IPS-NIHi7 (cell line): Measurements from ENCODE around the gene POLR2J3.
"Not testable (repeated sequence)": the region's sequence is repeated elsewhere in the genome, so short reads cannot be mapped to it uniquely, and the experiment has no call there.

Experiments
- DNase-seq: peaks from one replicate; pipeline ENCODE4 v3.0.0; 2012; ENCODE audit warnings: mixed read lengths; ENCODE audit errors: extremely low spot score

Gene POLR2J3

DNA sequence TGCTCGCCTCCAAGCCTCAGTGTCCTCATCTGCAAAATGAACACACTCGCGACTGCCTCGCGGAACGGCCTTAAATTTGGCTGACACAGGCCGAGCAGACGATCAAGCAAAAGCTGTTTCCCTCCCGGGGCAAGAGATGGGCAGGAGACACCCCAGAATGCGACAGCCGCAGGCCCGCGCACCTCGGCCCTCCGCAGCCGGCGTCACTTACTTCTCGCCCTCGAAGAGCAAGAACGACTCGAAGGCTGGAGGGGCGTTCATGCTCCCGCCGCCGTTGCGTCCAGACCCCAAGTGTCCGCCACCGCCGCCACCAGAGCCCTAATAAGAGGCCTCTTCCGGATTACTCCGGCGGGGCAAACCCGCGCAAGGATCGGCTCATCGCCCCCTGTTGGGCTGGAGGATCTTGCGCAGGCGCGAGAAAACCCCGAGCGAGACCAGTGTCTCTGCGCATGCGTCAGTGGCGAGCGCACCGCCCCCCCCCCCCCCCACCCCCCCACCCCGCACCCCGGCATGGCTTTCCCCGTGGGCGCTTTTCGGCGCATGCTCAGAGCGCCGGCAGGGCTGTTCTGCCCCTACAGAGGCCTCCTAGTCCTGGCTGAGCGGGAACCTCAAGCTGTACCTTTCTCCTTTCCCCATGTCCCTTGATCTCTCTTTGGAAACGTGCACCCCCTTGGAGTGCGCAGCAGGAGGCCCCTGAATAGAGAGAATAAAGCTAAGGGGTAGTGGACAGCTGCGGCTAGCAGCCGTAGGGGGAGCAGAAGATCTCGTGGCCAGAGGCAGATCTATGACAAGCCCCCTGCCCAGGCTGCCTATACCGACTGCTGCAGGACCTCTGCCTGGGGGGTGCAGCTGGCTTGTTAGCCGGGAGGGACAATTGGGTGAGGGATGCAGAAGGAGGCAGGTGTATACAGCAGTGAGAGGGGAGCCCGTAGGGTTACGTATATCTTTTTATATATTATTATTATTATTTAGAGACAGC lies at the start of gene POLR2J3:
TSS of gene POLR2J3 (minus strand) at position 323 of the 979 bp plus-strand sequence. CDS start at position 261, 62 bp downstream.
- not testable (repeated sequence) for DNase-seq

DNA sequence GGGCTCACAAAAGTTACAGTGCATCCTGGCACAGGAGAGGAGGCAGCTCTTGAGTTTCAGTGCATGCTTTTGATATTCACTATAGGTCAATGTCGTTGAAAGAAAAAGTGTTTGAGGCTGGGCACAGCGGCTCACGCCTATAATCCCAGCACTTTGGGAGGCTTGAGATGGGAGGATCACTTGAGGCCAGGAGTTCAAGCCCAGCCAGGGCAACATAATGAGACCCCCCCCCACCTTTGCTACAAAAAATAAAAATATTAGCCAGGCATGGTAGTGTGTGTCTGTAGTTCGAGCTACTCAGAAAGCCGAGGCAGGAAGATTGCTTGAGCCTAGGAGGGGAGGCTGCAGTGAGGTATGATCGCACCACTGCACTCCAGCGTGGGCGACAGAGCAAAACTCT lies 45.7 kb upstream of the POLR2J3 start:
- not testable (repeated sequence) for DNase-seq

- DNase-seq = not testable (repeated sequence)
Measured at GRCh38 chr7:102616507-102617125, 44.2 kb upstream of the POLR2J3 start, which contains the start of gene RASA4. TSS of gene RASA4 (minus strand) at chr7:102616756. CDS start at chr7:102616689, 67 bp downstream.

GRCh38 chr7:102615930-102616329 lies 43.5 kb upstream of the POLR2J3 start:
- not testable (repeated sequence) for DNase-seq

- not testable (repeated sequence) for DNase-seq
Measured at GRCh38 chr7:102614873-102615272, 42.5 kb upstream of the POLR2J3 start.

DNA sequence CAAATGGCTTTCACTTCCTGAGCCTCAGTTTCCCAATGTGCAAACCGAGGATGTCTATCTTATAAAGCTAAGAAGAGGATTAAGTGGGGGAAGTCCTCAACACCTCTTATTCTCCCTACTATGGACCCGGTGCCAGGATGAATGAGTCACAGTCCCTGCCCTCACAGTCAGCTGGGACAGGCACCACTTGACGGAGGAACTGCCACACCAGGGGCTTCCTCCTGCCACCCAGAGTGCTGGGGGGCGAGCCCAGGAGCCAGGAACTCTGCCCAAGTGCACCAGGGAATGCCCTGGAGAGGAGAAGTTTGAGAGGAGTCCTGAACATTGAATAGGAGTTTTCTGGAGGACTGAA lies 41.9 kb upstream of the POLR2J3 start:
- DNase-seq = not testable (repeated sequence)

- DNase-seq = not testable (repeated sequence)
Measured at GRCh38 chr7:102613575-102614345, 41.4 kb upstream of the POLR2J3 start.

GRCh38 chr7:102611675-102612325 lies 39.4 kb upstream of the POLR2J3 start:
- DNase-seq = not testable (repeated sequence)

DNA sequence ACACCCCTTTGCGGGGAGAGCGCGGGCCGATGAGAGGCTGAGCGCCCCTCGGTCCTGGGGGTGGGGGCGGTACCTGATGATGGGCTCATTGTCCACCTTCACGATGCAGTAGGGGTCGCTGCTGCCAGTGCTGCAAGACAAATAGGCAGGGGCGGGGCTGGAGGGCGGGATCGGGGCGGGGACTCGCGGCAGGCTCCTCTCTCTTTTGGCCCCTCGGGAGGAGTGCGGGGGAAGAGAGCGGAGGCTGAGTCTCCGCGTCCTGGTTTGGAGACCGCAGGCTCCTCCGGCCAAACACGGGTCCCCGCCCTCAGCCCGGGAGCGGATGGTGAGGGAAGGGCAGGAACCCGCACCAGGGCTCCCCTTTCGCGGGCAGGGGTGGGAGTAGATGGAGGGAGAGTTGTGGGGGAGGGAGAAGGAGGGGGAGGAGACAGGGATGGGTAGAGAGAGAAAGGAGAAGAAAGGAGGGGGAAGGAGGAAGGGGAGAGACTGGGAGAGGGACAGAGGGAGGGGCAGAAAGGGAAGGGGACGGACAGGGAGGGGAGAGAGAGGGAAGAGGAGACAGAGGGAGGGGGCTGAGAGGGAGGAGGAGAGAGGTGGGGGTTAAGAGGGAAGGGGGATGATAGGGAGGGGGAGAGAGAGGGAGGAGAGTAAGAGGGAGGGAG lies 38.8 kb upstream of the POLR2J3 start:
- DNase-seq = not testable (repeated sequence)

DNA sequence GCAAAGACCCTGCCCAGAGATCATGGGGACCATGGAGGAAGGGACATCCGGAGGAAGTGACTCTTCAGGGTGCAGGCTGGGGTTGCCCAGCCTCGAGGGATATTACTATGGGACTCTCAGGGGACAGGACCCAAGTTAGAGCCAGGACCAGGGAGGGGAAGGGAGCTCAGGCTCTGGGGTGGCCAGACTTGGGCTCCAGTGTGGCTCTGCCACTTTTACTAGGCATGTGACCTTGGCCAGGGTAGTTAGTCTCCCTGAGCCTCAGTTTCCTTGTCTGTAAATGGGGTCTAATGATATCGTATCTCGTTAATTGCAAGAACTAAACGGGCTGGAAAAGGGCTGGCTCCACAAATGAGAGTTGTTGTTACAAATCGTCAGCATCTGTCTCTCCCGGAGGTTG lies 38.1 kb upstream of the POLR2J3 start:
- DNase-seq = not testable (repeated sequence)

GRCh38 chr7:102609734-102610133 lies 37.4 kb upstream of the POLR2J3 start:
- not testable (repeated sequence) for DNase-seq

DNA sequence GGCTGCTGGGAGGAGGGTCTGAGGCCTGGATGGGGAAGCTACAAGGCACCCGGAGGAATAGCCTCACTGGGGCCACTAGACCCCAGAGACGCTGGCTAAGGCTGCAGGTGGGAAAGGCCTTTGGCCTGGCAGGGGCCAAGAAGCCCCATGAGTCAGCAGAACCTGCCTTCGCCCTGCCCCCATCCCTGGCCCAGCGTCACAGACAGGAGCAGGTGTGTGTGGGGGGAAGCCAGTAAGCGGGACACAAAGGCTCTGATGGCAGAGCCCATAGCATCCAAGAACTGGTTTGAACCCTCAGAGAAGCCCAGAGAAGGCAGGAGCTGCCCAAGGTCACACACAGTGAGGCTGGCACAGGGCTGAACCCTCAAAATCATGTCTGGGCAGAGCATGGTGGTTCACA lies 34.5 kb upstream of the POLR2J3 start:
- DNase-seq = not testable (repeated sequence)

- DNase-seq = not testable (repeated sequence)
Measured at GRCh38 chr7:102604431-102605145, 32.2 kb upstream of the POLR2J3 start.

DNA sequence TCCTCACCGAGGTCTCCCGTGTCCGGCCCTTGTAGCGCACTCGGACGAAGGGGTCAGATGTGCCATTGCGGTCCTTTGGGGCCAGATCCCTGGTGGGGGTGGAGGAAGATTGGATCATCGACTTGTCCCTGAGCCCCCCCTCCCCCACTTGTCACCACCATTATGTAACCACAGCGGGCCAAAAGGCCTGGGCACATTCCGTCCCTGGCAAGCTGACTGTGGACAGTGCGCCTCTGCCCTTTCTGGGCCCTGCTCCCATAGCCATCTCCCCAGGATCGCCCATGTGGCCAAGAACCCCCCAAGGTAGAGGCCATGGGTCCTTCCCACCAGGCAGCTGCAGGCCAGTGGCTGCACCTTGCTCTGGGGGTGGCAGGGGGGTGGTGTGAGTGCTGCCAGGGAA lies 29.9 kb upstream of the POLR2J3 start:
- DNase-seq = not testable (repeated sequence)

DNA sequence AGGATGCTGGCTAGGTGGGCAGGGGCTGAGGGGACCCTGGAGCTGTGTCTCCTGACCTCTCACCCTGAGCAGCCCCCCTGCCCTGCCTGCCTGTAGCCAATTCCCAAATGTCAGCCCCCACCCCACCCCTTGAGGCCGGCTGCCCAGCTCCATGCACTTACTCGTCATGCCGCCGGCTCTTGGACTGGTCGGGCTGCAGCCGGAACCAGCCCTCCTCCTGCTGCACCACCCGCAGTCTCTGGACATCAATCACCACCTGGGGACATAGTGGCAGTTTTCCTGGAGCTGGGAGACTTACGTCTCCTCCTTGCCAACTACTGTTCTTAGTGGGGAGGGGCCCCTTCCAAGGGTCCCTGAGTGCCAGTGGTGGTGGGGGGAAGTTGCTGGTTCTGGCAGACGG lies 27.3 kb upstream of the POLR2J3 start:
- DNase-seq = not testable (repeated sequence)

- DNase-seq = not testable (repeated sequence)
Measured at GRCh38 chr7:102596036-102596435, 23.7 kb upstream of the POLR2J3 start.

GRCh38 chr7:102593637-102594334 lies 21.4 kb upstream of the POLR2J3 start:
- DNase-seq = not testable (repeated sequence)

DNA sequence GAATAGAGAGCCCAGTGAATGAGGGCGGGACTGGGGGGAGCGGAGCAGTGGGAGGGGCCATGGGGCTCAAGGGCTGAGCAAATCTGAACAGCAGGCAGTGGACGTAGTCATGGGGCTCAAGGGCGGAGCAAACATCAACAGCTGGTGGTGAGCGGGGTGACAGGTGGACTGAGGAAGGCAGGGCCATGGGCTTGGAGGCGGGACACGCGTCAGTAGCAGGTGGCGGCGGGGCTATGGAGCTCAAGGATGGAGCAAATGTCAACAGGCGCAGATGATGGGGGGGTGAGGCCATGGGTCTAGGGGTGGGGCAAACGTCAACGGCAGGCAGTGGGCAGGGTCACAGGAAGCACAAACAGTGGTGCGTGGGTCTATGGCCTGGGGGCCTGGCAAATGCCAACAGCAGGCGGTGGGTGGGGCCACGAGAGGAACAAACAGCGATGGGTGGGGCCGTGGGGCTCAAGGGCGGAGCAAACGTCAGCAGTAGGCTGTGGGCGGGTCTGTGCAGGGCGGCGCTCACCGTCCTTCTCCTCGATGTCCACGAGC lies 20.2 kb upstream of the POLR2J3 start:
- not testable (repeated sequence) for DNase-seq

DNA sequence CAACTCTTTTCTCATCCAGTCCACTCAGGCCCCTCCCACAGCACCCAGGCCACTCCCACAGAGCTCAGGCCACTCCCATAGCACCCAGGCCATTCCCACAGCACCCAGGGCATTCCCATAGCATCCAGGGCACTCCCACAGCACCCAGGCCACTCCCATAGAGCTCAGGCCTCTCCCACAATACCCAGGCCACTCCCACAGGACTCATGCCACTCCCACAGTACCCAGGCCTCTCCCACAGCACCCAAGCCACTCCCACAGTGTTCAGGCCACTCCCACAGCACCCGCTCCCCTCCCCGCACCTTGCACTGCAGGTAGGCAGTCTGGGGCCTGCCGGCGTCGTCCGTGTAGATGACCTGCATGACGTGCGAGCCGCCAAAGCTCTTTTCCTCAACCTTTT lies 17.5 kb upstream of the POLR2J3 start:
- DNase-seq = not testable (repeated sequence)
